Middle frontal gyrus (tissue), 1 donor: ENCODE results near the gene DOHH.
A peak's percentile ranks its signal among the peaks of the same experiment; 100 is the strongest.

Experiments used
- DNase-seq: peaks from one replicate; pipeline ENCODE4 v3.0.0-alpha.2; 2015; ENCODE audit warnings: low spot score; ENCODE audit errors: extremely low spot score

The DOHH gene

DNA sequence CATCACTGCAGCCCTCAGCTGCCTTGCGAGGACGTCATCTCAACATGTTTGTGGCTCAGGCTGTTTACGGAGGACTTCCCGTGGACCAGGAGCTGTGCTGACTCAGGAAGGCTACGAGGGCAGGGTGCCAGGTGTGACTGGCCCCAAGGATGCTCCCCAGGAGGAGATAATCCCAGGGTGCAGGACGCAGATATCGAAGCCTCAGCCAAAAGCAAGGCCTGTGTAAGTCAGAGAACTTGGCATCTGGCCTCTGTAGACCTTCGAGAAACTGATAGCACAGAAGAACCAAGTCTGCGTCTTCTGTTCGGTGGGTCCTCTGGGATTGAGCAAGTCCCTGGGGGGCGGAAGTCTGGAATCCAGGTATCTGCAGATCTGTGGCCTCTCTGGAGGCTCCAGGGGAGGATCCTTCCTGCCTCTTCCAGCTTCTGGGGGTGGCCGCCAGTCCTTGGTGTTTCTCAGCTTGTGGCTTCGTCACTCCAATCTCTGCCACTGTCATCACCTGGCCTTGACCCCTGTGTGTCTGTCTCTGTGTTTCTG, 2.6 kb upstream of the DOHH start:
- no peak for DNase-seq

DNA sequence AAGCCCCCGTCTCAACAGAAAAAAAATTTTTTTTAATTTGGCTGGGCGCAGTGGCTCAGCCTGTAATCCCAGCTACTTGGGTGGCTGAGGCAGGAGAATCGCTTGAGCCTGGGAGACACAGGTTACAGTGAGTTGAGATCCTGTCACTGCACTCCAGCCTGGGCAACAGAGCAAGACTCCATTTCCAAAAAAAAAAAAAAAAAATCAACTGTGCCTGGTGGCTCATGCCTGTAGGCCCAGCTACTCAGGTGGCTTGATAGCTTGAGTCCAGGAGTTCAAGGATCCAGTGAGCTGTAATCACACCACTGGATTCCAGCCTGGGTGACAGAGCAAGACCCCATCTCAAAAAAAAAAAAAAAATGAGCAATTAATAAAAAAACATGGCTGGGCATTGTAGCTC, 1.3 kb upstream of the DOHH start:
- DNase-seq: no peak

DNA sequence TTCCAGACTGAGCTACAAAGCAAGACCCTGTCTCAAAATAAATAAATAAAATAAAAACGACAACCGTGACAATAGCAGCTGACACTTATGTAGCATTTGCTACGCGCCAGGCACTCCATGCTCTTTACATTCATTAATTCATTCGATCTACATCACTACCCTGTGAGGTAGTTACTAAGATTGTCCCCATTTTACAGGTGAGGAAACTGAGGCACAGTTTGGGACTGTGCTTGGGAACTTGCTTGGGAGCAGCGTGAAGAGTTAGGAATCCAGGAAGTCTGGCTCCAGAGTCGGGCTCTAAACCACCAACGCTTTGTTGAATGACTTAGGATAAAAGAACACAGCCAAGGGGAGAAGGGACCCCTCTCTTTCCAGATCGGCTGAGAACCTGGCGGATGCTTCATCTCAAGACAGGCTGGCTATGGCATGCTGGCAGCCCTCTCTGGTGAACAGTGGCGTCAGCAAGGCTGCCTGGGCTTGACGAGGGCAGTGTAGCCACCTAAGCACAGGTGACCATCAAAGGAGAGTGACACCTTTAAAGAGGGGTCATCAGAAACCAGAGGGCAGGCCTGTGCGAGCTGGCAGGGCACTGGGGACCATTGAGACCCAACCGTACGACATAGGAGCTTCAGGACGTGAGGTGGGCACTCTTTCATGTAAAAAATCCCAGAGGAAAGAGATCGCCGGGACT, 591 bp downstream of the DOHH start:
- DNase-seq: no peak

DNA sequence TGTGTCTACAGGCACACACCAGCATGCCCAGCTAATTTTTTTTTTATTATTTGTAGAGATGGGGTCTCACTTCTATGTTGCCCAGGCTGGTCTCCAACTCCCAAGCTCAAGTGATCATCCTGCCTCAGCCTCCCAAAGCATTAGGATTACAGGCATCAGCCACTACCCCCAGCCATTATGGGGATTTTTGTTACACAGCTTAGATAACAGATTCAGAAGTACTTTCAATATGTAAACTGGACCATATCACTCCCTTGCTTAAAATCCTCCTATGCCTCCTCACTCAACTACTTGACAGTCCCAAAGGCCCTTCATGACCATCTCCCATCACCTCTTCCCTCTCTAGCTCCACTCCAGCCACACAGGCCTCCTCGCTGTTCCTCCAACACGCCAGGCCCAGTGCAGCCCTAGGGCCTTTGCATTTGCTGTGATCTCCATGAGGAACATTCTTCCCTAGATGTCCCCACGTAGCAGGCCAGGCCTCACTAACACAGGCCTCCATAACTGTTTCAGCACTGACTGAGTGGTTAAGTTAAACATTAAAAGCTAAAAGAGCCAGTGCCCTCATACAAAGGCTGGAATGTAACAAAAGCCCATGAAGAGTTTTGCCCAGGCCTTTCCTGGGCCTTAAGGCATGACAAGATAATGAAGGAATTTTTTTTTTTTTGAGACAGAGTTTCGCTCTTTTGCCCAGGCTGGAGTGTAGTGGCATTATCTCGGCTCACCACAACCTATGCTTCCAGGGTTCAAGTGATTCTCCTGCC, 2.5 kb downstream of the DOHH start:
- DNase-seq: no peak

DNA sequence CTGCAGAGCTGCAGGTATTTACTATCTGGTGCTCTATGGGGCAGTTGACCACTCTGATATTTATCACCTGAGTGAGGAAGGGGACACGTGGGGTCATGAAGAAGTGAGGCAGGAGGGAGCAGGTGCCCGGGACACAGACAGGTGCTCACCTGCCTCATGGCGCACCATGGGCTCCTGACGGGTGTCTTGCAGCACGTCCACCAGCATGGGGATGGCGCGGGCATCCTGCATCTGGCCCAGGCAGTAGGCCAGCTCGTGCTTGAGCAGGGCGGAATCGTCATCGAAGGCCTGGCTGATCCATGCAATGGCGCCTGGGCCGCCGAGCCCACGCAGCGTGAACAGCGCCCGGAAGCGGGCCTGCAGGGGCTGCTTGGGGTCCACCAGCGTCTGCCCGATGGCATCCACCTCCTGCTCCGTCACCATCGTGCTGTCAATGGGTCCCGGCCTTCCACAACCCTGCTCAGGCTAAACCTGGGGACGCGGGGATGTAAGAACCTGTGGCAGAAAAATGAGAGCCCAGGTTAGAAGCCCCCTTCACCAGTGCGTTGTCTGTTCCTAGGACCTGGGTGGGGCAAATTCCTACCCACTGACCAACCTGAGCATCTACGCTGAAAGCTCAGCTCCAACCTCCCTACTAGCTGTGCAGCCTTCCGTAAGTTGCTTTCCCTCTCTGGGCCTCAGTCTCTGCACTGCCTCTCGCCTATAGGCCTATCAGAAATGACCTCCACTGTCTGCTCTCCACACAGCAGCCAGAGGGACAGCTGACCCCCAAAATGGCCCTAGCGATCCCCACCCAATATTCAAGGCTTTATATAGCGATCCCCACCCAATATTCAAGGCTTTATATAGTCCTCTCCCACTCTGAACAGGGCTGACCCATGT, 3.8 kb downstream of the DOHH start:
- DNase-seq: no peak

DNA sequence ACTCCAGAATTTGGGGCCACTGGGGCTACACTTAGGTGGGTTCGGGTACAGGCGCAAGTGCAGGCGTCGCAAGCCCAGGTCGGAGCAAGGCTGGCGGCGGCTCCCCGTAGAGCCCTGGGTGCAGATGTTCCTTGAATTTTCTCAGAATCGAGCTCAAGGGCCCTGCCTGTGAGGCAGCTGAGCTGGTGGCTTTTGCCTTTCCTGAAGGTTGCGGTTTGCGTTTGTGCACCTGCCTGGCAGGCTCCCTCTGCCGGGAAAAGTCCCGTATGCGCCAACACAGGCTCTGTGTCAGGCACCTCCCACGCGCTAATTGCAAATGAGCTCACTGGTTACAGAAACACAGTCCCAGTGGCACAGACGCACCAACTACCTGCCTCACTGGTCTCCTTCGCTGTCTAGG, 5.9 kb downstream of the DOHH start:
- no peak for DNase-seq

DNA sequence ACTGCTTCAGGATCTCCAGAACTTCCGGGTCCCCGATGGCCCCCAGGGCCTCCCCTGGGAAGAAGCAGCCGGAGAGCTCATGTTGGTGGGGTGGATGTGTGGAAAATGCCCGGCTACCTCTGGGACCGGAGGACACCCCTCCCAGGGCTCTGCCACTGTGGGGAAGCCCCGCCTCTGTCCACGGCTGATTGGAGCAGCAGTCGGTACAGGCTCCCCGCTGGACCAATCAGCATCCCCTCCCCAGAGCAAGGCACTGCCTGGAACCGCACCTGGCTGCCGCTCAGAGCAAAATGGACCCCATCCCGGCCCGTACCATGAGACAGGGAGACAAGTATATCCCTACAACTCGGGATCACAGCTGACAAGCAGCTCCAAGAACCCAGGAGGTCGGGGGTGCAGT, 6.4 kb downstream of the DOHH start:
- peak; percentile 56 for DNase-seq

DNA sequence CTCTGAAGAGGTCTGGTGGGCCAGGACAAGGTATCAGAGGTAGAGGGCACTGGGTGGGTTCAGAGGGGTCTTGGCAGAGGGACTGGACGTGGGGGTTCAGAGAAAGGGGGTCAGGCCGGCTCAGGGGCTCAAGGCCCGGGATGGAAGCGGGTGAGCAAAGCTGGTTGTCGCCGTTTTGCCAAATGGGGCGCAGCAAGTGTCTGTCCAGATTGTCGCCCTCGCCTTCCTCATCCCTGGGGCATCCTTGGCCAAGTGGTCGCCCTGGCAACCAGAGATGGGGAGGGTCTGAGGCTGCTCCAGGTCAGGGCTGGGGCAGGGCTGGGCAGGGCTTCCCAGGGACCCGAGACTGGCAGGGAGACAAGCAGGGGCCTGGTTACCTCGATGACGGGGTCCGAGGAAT, 6.8 kb downstream of the DOHH start:
- no peak for DNase-seq

DNA sequence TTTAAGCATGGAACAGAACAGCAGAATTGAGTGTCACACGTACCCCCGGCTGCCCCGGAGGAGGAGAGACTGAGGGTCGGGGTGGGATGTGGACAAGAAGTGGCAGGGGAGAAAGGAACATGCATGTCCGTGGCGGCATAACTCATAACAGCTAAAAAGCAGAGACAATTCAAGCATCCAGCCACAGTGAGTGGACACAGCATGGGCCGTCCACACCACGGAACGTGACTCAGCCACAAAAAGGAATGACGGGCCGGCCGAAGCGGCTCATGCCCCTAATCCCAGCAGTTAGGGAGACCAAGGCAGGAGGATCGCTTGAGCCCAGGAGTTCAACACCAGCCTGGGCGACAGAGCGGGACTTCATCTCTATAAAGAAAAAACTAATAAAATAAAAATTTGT, 7.6 kb downstream of the DOHH start:
- no peak for DNase-seq

DNA sequence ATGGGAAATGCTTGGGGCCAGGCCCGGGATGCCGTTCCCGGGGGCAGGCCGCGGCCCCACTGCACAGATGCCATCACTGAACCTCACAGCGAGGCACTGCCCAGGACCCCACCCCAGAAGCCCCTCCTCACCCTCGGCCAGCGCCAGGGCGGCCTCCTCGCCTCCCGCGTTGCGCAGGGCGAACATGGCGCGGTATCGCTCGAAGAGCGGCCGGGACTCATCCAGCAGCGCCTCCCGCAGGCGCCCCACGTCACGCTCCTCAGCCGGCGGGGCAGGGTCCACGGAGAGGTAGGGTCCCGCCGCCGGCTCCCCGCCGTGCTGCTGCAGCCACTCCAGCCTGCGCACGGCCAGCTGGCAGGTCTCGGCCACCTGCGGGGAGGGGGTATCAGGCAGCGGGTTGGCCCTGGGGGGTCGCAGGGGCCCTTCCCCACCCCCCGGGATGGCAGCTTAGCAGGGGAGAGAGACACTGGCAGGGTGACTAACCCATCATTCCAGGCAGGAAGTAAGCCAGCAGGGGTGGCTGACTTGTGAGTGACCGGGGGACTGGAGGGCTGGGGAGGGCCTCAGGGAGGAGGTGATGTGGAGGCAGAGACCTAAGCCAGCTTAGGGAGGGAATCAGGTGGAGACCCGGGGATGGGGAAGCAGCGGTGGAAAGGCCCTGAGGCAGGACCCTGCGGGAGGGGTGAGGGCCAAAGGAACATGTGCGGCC, 8.2 kb downstream of the DOHH start:
- no peak for DNase-seq

DNA sequence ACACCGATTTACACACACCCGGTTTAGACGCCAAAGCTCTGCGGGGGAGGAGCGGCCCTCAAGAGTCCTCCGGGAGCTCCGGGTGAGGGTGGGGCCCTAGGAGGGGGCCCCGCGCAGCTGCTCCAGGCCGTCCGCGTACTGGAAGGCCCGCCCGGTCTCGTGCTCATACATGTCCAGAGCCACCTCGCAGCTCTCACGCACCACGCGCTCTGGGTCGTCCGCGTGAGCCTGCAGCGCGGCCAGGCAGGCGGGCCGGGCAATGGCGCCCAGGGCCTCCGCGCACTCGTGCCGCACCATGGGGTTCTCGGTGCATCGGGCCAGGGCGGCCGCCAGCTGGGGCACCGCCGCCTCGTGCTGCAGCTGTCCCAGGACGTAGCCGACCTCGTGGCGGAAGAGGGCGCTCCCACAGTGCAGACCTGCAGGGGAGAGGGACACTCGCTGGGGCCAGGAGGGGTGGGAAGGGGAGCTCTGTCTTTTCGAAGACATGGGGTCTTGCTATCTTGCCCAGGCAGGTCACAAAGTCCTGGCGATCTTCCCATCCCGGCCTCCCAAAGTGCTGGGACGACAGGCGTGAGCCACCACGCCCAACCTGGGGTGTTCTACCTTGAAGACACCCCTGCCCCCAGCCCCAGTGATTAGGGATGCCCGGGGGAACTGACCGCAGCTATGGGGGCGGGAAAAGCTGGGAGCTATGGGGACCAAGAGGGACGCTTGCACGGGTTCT, 8.9 kb downstream of the DOHH start:
- DNase-seq: no peak

DNA sequence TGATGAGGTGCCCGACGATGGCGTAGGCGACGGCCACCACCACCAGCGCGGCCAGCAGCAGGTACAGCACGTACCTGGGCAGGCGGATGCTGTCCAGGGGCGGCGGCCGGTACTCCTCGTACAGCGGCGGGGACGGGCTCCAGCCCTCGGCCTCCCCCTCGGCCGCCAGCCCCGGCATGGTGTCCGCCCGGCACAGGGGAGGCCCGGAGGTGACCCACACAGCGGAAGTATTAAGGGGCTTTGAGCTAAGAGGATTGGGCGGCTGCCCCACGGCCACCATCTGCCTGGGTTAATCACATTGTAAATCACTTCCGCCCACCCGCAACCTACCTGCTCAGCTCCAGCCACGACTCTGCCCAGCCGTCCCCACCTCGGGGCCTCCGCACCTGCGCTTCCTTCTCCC, 17.2 kb downstream of the DOHH start, which contains the start of gene SMIM44:
SMIM44 (minus strand) TSS at position 216 of the 403 bp plus-strand sequence; CDS start at position 178, 38 bp downstream.
- no peak for DNase-seq

DNA sequence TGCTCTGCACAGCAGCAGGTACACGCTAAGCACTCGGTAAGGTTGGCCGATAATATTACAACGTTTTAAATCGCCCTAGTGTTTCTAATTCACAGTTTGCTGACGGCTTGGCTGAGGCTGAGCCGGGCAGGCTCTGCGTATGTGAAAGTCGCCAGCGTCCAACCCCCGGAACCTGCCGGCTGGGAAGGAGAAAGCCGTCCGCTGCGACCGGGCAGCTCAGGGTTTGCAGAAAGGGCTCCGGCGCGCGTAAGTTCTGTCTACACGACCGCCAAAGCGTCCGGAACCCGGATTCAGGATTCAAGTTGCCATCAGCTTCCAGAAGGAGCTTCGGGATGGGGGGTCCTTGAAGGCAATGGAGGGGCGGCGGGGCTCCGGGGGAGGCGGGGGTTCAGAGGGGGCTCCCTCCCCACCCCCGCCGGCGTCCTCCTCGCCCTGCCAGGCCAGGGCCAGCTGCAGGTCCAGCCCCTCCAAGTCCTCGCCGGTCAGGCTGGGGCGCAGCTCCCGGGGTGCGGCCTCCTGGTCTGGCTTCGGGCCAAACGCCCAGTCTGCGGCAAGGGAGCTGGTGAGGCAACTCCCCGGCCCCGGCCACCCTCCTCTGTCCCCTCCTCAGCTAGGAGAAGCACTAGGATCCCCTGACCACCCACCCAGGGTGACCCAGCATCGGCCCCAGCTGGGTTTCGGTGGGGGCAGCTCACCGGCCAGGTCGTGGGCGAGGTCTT, 17.8 kb downstream of the DOHH start:
- DNase-seq: no peak

DNA sequence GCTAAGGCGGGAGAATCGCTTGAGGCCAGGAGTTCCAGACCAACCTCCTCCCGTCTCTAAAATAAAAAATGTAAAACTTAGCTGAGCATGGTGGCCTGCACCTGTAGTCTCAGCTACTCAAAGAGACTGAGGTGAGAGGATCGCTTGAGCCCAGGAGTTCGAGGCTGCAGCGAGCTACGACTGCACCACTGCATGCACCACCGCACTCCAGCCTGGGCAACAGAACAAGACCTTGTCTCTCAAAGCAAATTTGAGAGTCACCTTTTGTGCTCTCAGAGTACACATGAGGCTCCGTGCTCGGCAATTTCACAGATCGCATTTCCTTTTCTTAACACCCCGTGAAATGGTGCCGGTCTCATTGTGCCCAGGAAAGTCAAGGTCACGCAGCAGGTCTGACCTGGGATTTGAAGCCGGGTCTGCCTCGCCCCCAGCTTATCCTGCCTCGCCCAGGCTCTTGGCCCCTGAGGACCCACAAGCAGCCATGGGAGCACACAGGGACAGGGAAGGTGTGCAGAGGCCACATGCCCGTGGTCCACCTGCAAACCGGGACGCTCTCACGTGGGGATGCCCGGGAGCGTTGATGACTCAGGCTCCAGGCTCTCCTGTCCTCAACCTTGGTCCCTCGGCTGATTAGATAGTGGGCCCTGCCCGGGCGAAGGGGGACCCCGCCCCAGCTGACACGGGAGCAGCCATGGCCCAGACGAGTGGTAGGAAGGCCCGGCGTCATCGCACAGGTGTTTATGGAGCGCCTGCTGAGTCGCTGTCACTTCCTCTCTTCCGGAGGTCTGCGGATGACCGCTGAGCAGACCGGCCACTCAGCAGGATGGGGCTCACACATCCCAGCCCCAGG, 19.0 kb downstream of the DOHH start:
- DNase-seq: no peak

DNA sequence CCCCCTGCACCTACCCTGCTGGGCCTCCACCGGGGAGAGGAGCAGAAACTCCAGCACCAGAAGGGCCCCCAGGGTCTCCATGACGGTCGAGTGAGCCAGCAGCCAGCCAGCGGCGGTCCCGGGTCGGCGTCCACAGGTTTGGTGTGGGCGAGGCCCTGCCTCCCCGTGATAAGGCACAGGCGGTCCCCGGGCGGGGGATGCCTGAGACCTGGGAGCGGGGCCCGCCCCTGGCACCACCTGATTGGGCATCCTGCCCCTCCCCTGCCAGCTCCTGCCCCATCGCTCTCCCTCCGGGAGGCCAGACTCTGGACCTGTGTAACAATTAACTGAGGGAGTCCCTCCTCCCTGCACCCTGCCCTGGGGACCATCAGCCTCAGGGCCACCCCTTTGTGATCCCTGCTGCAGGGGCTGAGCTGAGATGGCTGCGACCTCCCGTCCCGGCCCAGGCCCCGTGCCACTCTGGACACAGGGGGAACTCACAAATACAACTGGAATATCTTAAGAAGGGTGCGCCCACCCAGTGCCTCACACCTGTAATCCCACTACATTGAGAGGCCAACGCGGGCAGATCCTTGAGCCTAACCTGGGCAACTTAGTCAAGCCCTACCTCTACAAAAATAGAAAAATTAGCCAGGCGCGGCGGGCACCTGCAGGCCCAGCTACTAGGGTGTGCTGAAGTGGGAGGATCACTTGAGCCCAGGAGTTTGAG, 19.9 kb downstream of the DOHH start, which contains the start of gene SMIM24:
SMIM24 (minus strand) TSS at position 143 of the 709 bp plus-strand sequence; CDS start at position 81, 62 bp downstream.
- DNase-seq: no peak

DNA sequence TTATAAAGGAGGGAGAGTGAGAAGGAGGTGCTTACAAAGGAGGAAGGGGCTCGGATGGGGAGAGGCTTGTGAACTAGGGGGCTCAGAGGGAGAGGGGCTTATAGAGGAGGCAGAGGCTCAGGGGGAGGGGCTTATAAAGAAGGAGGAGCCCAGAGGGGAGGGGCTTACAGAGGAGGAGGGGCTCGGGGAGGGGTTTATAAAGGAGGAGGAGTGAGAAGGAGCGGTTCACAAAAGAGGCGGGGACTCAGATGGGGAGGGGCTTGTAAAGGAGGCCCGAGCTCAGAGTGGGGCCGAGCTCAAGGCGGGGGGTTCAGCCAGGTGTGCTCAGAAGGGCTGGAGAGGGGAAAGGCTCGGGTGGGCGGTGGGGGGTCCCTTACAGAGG, 20.6 kb downstream of the DOHH start:
- DNase-seq: no peak

DNA sequence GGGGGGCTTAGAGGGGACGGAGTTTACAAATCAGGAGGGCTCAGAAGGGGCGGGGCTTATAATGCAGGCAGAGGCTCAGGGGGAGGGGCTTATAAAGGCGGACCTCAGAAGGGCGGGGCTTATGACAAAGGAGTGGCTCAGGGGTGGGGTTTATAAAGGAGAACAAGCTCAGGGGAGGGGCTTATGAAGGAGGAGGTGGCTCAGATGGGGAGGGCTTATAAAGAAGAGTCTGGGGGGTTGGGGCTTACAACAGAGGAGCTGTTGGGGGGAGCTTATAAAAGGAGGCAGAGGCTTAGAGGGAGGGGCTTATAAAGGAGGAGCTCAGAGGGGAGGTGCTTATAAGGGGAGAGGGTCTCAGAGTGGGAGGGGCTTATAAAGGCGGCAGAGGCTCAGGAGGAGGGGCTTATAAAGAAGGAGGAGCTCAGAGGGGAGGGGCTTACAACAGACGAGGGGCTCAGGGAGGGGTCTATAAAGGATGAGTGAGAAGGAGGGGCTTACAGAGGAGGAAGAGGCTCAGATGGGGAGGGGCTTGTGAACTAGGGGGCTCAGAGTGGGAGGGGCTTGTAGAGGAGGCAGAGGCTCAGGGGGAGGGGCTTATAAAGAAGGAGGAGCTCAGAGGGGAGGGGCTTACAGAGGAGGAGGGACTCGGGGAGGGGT, 21.2 kb downstream of the DOHH start:
- no peak for DNase-seq
